ENCODE data around the gene NHERF2.

The NHERF2 gene

GRCh38 chr16:2082983-2083364 lies 56.3 kb downstream of the NHERF2 start:
- DNase-seq (ENCODE audit: low read depth in 2 of 2): no peak

DNA sequence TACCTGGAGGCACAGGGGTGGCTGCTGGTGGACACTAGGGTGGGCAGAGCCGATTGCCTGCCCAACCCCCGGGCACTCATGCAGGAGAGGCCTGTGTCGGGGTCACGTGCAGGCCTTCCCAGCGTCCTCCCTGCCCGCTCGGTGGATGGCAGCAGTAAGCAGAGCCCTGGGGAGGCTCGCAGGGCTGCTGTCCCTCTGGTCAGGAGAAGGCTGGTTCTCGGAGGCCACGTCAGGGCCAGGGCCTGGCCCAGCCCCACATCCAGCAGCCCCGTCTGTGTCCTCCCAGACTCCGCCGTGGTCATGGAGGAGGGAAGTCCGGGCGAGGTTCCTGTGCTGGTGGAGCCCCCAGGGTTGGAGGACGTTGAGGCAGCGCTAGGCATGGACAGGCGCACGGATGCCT lies 56.7 kb downstream of the NHERF2 start:
- no peak for DNase-seq (ENCODE audit: low read depth in 2 of 2)

- DNase-seq (ENCODE audit: low read depth in 2 of 2): no peak
Observed at GRCh38 chr16:2083876-2084780, 57.4 kb downstream of the NHERF2 start.

GRCh38 chr16:2084895-2085625 lies 58.4 kb downstream of the NHERF2 start:
- DNase-seq (ENCODE audit: low read depth in 2 of 2): no peak

GRCh38 chr16:2085669-2086068 lies 59.0 kb downstream of the NHERF2 start:
- DNase-seq (ENCODE audit: low read depth in 2 of 2): no peak

- DNase-seq (ENCODE audit: low read depth in 2 of 2): no peak
Observed at GRCh38 chr16:2086106-2086742, 59.5 kb downstream of the NHERF2 start.

DNA sequence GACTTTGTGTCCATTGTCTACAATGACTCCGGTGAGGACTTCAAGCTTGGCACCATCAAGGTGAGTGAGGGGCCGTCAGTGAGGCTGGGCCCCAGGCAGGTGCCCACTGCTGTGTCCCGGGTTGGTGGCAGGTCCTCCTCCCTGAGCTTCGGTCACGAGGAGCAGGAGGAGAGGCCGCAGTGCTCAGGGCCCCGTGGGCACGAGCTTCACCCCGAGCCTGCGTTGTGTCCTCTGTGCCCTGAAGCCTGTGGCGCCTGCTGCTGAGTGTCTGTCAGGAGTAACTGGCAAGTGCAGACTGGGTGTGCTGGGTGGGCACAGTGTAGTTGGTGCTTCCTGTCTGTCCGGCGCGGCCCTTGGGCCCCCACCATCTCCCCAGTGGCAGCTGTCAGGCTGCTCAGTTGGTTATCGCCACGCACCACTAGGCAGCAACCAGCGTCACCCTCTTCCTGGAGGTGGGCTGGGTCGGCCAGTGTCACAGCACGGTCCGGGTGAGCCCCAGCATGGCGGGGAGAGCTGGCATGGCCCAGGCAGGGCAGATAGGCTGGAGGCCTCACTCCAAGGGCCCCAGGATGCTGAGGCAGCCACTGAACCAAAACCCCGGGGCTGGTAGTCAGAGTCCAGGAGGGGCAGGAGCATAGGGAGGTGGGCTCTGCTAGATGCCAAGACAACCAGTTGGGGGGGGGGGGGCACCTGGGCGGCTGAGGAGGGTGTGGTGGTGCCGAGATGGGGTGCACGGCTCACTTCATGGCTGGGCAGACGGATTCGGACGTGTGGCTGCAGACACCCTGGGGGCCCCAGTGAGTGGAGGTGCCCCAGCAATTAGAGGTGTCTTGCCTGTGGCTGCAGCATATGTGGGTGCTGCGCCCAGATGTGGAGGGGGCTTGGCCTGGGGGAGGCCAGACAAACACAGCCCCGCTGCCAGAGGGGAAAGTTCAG lies 60.4 kb downstream of the NHERF2 start:
- DNase-seq (ENCODE audit: low read depth in 2 of 2): no peak

DNA sequence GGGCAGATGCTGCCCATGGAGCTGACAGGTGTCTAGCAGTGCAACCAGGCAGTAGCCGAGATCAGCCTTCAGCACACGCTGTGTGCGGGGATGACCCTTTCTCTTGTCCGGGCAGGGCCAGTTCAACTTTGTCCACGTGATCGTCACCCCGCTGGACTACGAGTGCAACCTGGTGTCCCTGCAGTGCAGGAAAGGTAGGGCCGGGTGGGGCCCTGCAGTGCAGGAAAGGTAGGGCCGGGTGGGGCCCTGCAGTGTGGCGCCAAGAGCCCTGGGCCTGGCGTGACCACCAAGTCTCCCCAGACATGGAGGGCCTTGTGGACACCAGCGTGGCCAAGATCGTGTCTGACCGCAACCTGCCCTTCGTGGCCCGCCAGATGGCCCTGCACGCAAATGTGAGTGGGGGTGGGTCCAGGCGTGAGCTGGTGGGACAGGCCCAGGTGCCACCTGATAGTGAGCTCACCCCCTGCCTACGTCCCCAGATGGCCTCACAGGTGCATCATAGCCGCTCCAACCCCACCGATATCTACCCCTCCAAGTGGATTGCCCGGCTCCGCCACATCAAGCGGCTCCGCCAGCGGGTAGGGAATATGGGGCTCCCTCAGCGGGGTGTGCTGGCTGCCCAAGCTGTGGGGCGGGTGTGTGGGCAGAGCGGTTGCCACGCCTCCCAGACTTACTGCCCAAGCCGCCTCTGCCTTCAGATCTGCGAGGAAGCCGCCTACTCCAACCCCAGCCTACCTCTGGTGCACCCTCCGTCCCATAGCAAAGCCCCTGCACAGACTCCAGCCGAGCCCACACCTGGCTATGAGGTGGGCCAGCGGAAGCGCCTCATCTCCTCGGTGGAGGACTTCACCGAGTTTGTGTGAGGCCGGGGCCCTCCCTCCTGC lies 61.3 kb downstream of the NHERF2 start:
- no peak for DNase-seq (ENCODE audit: low read depth in 2 of 2)

Data from stimulated activated CD4-positive, alpha-beta T cell treated with anti-CD3 and anti-CD28 coated beads, Interleukin-12 subunit alpha, Interleukin-12 subunit beta, amount 100 ng/mL, for 24 hours (primary cell).